GM23338 (cell line): ENCODE results near the gene RAB15. TPM values are rescaled to one million over a fixed set of nuclear protein-coding genes. Genes with fewer than 3 reads are reported as not detected.
A peak's percentile ranks its signal among the peaks of the same experiment; 100 is the strongest.

Source experiments
- ATAC-seq: fragments of 200-7000 bp; cut with Tn5 transposase; 3 replicates; pipeline ENCODE4 v1.9.1; 2020
- DNase-seq: peaks from one replicate; pipeline ENCODE4 v3.0.0-alpha.2; 2015; ENCODE audit warnings: low spot score
- H2AFZ ChIP-seq: fragments of 200-600 bp; sonication (generic); 2 replicates; pipeline ENCODE4 v1.8.0; 2016; ENCODE audit warnings: antibody characterized with exemption, mild to moderate bottlenecking, moderate library complexity
- H3F3A ChIP-seq: fragments of 200-600 bp; sonication (generic); replicated peaks from 2 replicates; pipeline ENCODE4 v1.8.0; 2017; ENCODE audit warnings: antibody characterized with exemption, mixed run types, low read depth
- H3K27ac ChIP-seq: fragments of 200-600 bp; sonication (generic); 2 replicates; pipeline ENCODE4 v1.6.1; 2016; ENCODE audit warnings: low read depth
- H3K27me3 ChIP-seq: fragments of 200-600 bp; sonication (generic); 2 replicates; pipeline ENCODE4 v1.8.0; 2016; ENCODE audit warnings: mild to moderate bottlenecking, mixed run types, moderate library complexity; ENCODE audit not compliant: insufficient read depth
- H3K36me3 ChIP-seq: fragments of 200-600 bp; sonication (generic); 2 replicates; pipeline ENCODE4 v1.8.0; 2016; ENCODE audit warnings: mild to moderate bottlenecking; ENCODE audit not compliant: insufficient read depth
- H3K4me1 ChIP-seq: fragments of 200-600 bp; sonication (generic); 2 replicates; pipeline ENCODE4 v1.8.0; 2016; ENCODE audit warnings: mild to moderate bottlenecking, moderate library complexity; ENCODE audit not compliant: insufficient read depth
- H3K4me2 ChIP-seq: fragments of 200-600 bp; sonication (generic); 2 replicates; pipeline ENCODE4 v1.7.1; 2017; ENCODE audit warnings: mixed run types
- H3K4me3 ChIP-seq: fragments of 200-600 bp; sonication (generic); 2 replicates; pipeline ENCODE4 v1.6.1; 2016; ENCODE audit warnings: mixed run types
- H3K79me2 ChIP-seq: fragments of 200-600 bp; sonication (generic); replicated peaks from 2 replicates; pipeline ENCODE4 v1.8.0; 2017; ENCODE audit warnings: mild to moderate bottlenecking; ENCODE audit not compliant: insufficient read depth
- H3K9me2 ChIP-seq: fragments of 200-600 bp; sonication (generic); 2 replicates; pipeline ENCODE4 v1.8.0; 2017; ENCODE audit not compliant: insufficient read depth
- H4K20me1 ChIP-seq: fragments of 200-600 bp; sonication (generic); replicated peaks from 2 replicates; pipeline ENCODE4 v1.8.0; 2017; ENCODE audit warnings: mild to moderate bottlenecking; ENCODE audit not compliant: insufficient read depth
- H3K27ac Mint-ChIP-seq: 2 replicates; pipeline ENCODE4 v1.8.0; 2020; ENCODE audit warnings: inconsistent platforms, mild to moderate bottlenecking, moderate library complexity, mixed read lengths
- H3K27me3 Mint-ChIP-seq: 3 replicates; pipeline ENCODE4 v1.8.0; 2022; ENCODE audit warnings: low read depth, mild to moderate bottlenecking, moderate library complexity, mixed read lengths, inconsistent platforms; ENCODE audit not compliant: insufficient read depth, poor library complexity
- H3K36me3 Mint-ChIP-seq: 3 replicates; pipeline ENCODE4 v1.8.0; 2021; ENCODE audit warnings: low read depth, mild to moderate bottlenecking, inconsistent platforms, moderate library complexity, mixed read lengths
- H3K4me1 Mint-ChIP-seq: 3 replicates; pipeline ENCODE4 v1.8.0; 2020; ENCODE audit warnings: mild to moderate bottlenecking, inconsistent platforms, mixed read lengths
- H3K4me3 Mint-ChIP-seq: 3 replicates; pipeline ENCODE4 v1.8.0; 2021; ENCODE audit warnings: moderate library complexity, mild to moderate bottlenecking, inconsistent platforms, mixed read lengths
- H3K9me3 Mint-ChIP-seq: 3 replicates; pipeline ENCODE4 v1.8.0; 2020; ENCODE audit warnings: moderate library complexity, mild to moderate bottlenecking, inconsistent platforms, mixed read lengths
- ZNF114 ChIP-seq: fragments of 250-450 bp; sonication (Bioruptor Pico); IDR thresholded peaks from 2 replicates; pipeline ENCODE4 v1.5.0; 2020; ENCODE audit warnings: mild to moderate bottlenecking, moderate library complexity
- polyA plus RNA-seq: library from polyadenylated mRNA; unstranded; fragments of >200 nt; fragmentation: Nextera tagmentation; extraction: Ambion mirVana; gene quantifications from 2 replicates; pipeline ENCODE4 v1.2.1, GENCODE V29; 2016
- total RNA-seq: library from RNA; depleted of rRNA; stranded (reverse); fragments of >200 nt; shearing (Covaris generic); gene quantifications from 2 replicates; pipeline ENCODE4 v1.2.3, GENCODE V29; 2014
- TF ChIP-seq, protein P1 (sequence below), 2 experiments: fragments of 200-600 bp in 1 of 2; sonication (generic) in 1 of 2; conservative IDR thresholded peaks; 2 replicates each; pipeline versions ENCODE4 v1.5.1 to v1.6.1; 2016 to 2017; ENCODE audit warnings: antibody characterized with exemption in 2 of 2, low read depth in 2 of 2, mild to moderate bottlenecking in 2 of 2, moderate library complexity in 1 of 2
- TF ChIP-seq, protein P2 (sequence below): fragments of 250-450 bp; sonication (Bioruptor Pico); IDR thresholded peaks from 2 replicates; pipeline ENCODE4 v1.5.0; 2020; ENCODE audit warnings: mild to moderate bottlenecking, moderate library complexity

RAB15 gene
- total and polyA plus RNA-seq, 2 experiments from 2014 or later: 17.4 to 43.3 TPM

DNA sequence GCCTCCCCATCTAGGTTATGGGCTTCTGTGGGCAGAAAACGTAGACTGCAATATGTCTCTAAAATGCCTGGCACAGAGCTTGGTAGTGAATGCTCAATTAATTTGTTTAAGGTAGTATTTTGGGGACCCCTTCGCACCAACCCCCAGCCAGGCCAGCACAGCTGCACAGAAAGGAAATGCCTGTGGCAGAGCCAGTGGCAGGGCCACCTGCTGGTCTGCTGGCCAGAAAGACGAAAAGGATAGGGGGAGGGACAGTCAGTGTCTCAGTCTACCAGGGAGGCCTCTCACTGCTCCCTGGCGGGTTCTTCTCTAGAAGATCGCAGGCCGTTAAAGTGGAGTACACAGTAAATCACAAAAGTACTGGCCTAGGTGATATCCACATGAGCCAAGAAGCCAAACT is 3.5 kb downstream of the RAB15 start:
- Histone ChIP-seq H3K4me1 (peaks cover 46% of the 10 kb centered on the region), H3K9me2 (no peaks in the 10 kb centered on the region; the same call in 1 of the 2 replicates), H3K4me3 (peak overlapping the region; percentile 12; the same call in 1 of the 2 replicates), H2AFZ (no peak overlapping the region), H3K27ac (no peak overlapping the region), H3F3A (peaks cover 7% of the 10 kb centered on the region; the same call in 1 of the 2 replicates), H3K27me3 (no peaks in the 10 kb centered on the region; the same call in 1 of the 2 replicates), H3K79me2 (peaks cover 45% of the 10 kb centered on the region), H4K20me1 (peaks cover 5% of the 10 kb centered on the region; the same call in 1 of the 2 replicates), H3K4me2 (peak overlapping the region; percentile 49), H3K36me3 (peaks cover 3% of the 10 kb centered on the region; the same call in 1 of the 2 replicates)
- peak; percentile 12; the same call in 1 of the 3 replicates for ATAC-seq
- Mint-ChIP-seq H3K4me3 (no peak overlapping the region; the same call in 2 of the 3 replicates), H3K9me3 (no peaks in the 10 kb centered on the region), H3K27ac (no peak overlapping the region), H3K4me1 (peaks cover 50% of the 10 kb centered on the region), H3K36me3 (peaks cover 23% of the 10 kb centered on the region), H3K27me3 (peaks cover 7% of the 10 kb centered on the region)
- peak; percentile 43 for DNase-seq
- no peak for TF ChIP-seq ZNF114 (CRISPR knock-in tag)
- TF ChIP-seq, protein P1, sequence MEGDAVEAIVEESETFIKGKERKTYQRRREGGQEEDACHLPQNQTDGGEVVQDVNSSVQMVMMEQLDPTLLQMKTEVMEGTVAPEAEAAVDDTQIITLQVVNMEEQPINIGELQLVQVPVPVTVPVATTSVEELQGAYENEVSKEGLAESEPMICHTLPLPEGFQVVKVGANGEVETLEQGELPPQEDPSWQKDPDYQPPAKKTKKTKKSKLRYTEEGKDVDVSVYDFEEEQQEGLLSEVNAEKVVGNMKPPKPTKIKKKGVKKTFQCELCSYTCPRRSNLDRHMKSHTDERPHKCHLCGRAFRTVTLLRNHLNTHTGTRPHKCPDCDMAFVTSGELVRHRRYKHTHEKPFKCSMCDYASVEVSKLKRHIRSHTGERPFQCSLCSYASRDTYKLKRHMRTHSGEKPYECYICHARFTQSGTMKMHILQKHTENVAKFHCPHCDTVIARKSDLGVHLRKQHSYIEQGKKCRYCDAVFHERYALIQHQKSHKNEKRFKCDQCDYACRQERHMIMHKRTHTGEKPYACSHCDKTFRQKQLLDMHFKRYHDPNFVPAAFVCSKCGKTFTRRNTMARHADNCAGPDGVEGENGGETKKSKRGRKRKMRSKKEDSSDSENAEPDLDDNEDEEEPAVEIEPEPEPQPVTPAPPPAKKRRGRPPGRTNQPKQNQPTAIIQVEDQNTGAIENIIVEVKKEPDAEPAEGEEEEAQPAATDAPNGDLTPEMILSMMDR (conservative IDR thresholded peaks at IDR 0.05; ENCODE audit: low read depth in 2 of 2): peak in 1 of 2 experiments; percentile 25; a peak in 1 of 4 replicates
- TF ChIP-seq, protein P2, sequence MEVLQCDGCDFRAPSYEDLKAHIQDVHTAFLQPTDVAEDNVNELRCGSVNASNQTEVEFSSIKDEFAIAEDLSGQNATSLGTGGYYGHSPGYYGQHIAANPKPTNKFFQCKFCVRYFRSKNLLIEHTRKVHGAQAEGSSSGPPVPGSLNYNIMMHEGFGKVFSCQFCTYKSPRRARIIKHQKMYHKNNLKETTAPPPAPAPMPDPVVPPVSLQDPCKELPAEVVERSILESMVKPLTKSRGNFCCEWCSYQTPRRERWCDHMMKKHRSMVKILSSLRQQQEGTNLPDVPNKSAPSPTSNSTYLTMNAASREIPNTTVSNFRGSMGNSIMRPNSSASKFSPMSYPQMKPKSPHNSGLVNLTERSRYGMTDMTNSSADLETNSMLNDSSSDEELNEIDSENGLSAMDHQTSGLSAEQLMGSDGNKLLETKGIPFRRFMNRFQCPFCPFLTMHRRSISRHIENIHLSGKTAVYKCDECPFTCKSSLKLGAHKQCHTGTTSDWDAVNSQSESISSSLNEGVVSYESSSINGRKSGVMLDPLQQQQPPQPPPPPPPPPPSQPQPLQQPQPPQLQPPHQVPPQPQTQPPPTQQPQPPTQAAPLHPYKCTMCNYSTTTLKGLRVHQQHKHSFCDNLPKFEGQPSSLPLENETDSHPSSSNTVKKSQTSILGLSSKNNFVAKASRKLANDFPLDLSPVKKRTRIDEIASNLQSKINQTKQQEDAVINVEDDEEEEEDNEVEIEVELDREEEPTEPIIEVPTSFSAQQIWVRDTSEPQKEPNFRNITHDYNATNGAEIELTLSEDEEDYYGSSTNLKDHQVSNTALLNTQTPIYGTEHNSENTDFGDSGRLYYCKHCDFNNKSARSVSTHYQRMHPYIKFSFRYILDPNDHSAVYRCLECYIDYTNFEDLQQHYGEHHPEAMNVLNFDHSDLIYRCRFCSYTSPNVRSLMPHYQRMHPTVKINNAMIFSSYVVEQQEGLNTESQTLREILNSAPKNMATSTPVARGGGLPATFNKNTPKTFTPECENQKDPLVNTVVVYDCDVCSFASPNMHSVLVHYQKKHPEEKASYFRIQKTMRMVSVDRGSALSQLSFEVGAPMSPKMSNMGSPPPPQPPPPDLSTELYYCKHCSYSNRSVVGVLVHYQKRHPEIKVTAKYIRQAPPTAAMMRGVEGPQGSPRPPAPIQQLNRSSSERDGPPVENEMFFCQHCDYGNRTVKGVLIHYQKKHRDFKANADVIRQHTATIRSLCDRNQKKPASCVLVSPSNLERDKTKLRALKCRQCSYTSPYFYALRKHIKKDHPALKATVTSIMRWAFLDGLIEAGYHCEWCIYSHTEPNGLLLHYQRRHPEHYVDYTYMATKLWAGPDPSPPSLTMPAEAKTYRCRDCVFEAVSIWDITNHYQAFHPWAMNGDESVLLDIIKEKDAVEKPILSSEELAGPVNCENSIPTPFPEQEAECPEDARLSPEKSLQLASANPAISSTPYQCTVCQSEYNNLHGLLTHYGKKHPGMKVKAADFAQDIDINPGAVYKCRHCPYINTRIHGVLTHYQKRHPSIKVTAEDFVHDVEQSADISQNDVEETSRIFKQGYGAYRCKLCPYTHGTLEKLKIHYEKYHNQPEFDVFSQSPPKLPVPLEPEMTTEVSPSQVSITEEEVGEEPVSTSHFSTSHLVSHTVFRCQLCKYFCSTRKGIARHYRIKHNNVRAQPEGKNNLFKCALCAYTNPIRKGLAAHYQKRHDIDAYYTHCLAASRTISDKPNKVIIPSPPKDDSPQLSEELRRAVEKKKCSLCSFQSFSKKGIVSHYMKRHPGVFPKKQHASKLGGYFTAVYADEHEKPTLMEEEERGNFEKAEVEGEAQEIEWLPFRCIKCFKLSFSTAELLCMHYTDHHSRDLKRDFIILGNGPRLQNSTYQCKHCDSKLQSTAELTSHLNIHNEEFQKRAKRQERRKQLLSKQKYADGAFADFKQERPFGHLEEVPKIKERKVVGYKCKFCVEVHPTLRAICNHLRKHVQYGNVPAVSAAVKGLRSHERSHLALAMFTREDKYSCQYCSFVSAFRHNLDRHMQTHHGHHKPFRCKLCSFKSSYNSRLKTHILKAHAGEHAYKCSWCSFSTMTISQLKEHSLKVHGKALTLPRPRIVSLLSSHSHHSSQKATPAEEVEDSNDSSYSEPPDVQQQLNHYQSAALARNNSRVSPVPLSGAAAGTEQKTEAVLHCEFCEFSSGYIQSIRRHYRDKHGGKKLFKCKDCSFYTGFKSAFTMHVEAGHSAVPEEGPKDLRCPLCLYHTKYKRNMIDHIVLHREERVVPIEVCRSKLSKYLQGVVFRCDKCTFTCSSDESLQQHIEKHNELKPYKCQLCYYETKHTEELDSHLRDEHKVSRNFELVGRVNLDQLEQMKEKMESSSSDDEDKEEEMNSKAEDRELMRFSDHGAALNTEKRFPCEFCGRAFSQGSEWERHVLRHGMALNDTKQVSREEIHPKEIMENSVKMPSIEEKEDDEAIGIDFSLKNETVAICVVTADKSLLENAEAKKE (CRISPR knock-in tag): 0 out of 2 replicates have a peak, but pooled peaks have one; percentile 19
